Epithelial cell of esophagus (primary cell): Measurements from ENCODE around the gene DEAF1.
A peak's percentile ranks its signal among the peaks of the same experiment; 100 is the strongest.

Experiments used
- DNase-seq: peaks from one replicate; pipeline ENCODE4 v3.0.0; 2010; ENCODE audit warnings: low read depth
- H3K4me3 ChIP-seq: 2 replicates; pipeline ENCODE4 v1.5.1; 2011; ENCODE audit warnings: mild to moderate bottlenecking, low read length, control low read depth
- CTCF ChIP-seq: IDR thresholded peaks from 2 replicates; pipeline ENCODE4 v1.5.1; 2011; ENCODE audit warnings: low read depth, mild to moderate bottlenecking, low read length, control low read depth, inconsistent platforms; ENCODE audit not compliant: insufficient read depth; ENCODE audit errors: missing control alignments

The DEAF1 gene

GRCh38 chr11:607020-607780 lies 87.8 kb downstream of the DEAF1 start:
- no peak for TF ChIP-seq CTCF
- H3K4me3 ChIP-seq = no peak overlapping the region
- no peak for DNase-seq

GRCh38 chr11:606245-606644 lies 88.8 kb downstream of the DEAF1 start:
- peak; percentile 66 for DNase-seq
- H3K4me3 ChIP-seq = no peak overlapping the region
- TF ChIP-seq CTCF = no peak

GRCh38 chr11:605286-606129 lies 89.5 kb downstream of the DEAF1 start:
- TF ChIP-seq CTCF = no peak
- H3K4me3 ChIP-seq = no peak overlapping the region
- no peak for DNase-seq

GRCh38 chr11:603154-603553 lies 91.9 kb downstream of the DEAF1 start:
- no peak for DNase-seq
- no peak overlapping the region for H3K4me3 ChIP-seq
- no peak for TF ChIP-seq CTCF

GRCh38 chr11:601573-602245 lies 93.3 kb downstream of the DEAF1 start:
- no peak for DNase-seq
- no peak overlapping the region for H3K4me3 ChIP-seq
- no peak for TF ChIP-seq CTCF

- no peak for TF ChIP-seq CTCF
- H3K4me3 ChIP-seq = no peak overlapping the region
- DNase-seq = no peak
Measured at GRCh38 chr11:598005-598680, 96.9 kb downstream of the DEAF1 start.
